ENCODE measurements around the gene ACTL10. TPM values are rescaled to one million over a fixed set of nuclear protein-coding genes. Genes with fewer than 3 reads are reported as not detected.

ACTL10 gene
- total RNA-seq, 1 donor: 2.2 TPM

GRCh38 chr20:33664085-33664761 is 2.5 kb upstream of the ACTL10 start:
- Histone ChIP-seq H2AFZ (ENCODE audit: low read length) (peak overlapping the region; percentile 88), H4K20me1 (ENCODE audit: insufficient read depth, low read length) (no peaks in the 10 kb centered on the region), H3K27ac (ENCODE audit: low read depth, low read length) (peak overlapping the region; percentile 77), H3K36me3 (ENCODE audit: insufficient read depth, low read length) (peaks cover 8% of the 10 kb centered on the region), H3K4me3 (ENCODE audit: insufficient read depth, low read length) (peak overlapping the region; percentile 77), H3K4me2 (ENCODE audit: insufficient read depth, low read length) (peak overlapping the region; percentile 97), H3K9me3 (ENCODE audit: low read depth, low read length) (no peaks in the 10 kb centered on the region), H3K27me3 (ENCODE audit: insufficient read depth, low read length) (no peaks in the 10 kb centered on the region), H3K4me1 (ENCODE audit: insufficient read depth, low read length) (peaks cover 26% of the 10 kb centered on the region), H3K79me2 (ENCODE audit: insufficient read depth, low read length) (no peaks in the 10 kb centered on the region)
- peak; percentile 41 for DNase-seq (ENCODE audit: insufficient read length, low spot score, missing footprints)
- TF ChIP-seq, protein P1, sequence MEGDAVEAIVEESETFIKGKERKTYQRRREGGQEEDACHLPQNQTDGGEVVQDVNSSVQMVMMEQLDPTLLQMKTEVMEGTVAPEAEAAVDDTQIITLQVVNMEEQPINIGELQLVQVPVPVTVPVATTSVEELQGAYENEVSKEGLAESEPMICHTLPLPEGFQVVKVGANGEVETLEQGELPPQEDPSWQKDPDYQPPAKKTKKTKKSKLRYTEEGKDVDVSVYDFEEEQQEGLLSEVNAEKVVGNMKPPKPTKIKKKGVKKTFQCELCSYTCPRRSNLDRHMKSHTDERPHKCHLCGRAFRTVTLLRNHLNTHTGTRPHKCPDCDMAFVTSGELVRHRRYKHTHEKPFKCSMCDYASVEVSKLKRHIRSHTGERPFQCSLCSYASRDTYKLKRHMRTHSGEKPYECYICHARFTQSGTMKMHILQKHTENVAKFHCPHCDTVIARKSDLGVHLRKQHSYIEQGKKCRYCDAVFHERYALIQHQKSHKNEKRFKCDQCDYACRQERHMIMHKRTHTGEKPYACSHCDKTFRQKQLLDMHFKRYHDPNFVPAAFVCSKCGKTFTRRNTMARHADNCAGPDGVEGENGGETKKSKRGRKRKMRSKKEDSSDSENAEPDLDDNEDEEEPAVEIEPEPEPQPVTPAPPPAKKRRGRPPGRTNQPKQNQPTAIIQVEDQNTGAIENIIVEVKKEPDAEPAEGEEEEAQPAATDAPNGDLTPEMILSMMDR (IDR thresholded peaks at IDR 0.05; ENCODE audit: extremely low read depth, low read depth, low read length): no peak

- DNase-seq (ENCODE audit: insufficient read length, low spot score, missing footprints): peak; percentile 83
- Histone ChIP-seq H3K4me2 (ENCODE audit: insufficient read depth, low read length) (no peak overlapping the region), H3K4me3 (ENCODE audit: insufficient read depth, low read length) (peak overlapping the region; percentile 77), H3K36me3 (ENCODE audit: insufficient read depth, low read length) (peaks cover 8% of the 10 kb centered on the region), H3K27me3 (ENCODE audit: insufficient read depth, low read length) (no peaks in the 10 kb centered on the region), H2AFZ (ENCODE audit: low read length) (no peak overlapping the region), H3K79me2 (ENCODE audit: insufficient read depth, low read length) (no peaks in the 10 kb centered on the region), H3K4me1 (ENCODE audit: insufficient read depth, low read length) (peaks cover 26% of the 10 kb centered on the region), H3K27ac (ENCODE audit: low read depth, low read length) (no peak overlapping the region), H4K20me1 (ENCODE audit: insufficient read depth, low read length) (no peaks in the 10 kb centered on the region), H3K9me3 (ENCODE audit: low read depth, low read length) (no peaks in the 10 kb centered on the region)
- TF ChIP-seq, protein P1 (IDR thresholded peaks at IDR 0.05; ENCODE audit: extremely low read depth, low read depth, low read length): no peak
Observed at GRCh38 chr20:33664762-33665144, 2.0 kb upstream of the ACTL10 start.

GRCh38 chr20:33667245-33667675 is 517 bp downstream of the ACTL10 start:
- peak overlapping the region; percentile 65 for H3K27ac ChIP-seq (ENCODE audit: low read depth, low read length)
- TF ChIP-seq, protein P1 (IDR thresholded peaks at IDR 0.05; ENCODE audit: extremely low read depth, low read depth, low read length): no peak
- H4K20me1 ChIP-seq (ENCODE audit: insufficient read depth, low read length): peaks cover 5% of the 10 kb centered on the region
- no peaks in the 10 kb centered on the region for H3K79me2 ChIP-seq (ENCODE audit: insufficient read depth, low read length)
- H3K9me3 ChIP-seq (ENCODE audit: low read depth, low read length): no peaks in the 10 kb centered on the region
- H3K27me3 ChIP-seq (ENCODE audit: insufficient read depth, low read length): no peaks in the 10 kb centered on the region
- H3K4me3 ChIP-seq (ENCODE audit: insufficient read depth, low read length): peak overlapping the region; percentile 75
- H3K36me3 ChIP-seq (ENCODE audit: insufficient read depth, low read length): peaks cover 20% of the 10 kb centered on the region
- DNase-seq (ENCODE audit: insufficient read length, low spot score, missing footprints): peak; percentile 96
- peaks cover 26% of the 10 kb centered on the region for H3K4me1 ChIP-seq (ENCODE audit: insufficient read depth, low read length)
- H2AFZ ChIP-seq (ENCODE audit: low read length): peak overlapping the region; percentile 98
- peak overlapping the region; percentile 93 for H3K4me2 ChIP-seq (ENCODE audit: insufficient read depth, low read length)

DNA sequence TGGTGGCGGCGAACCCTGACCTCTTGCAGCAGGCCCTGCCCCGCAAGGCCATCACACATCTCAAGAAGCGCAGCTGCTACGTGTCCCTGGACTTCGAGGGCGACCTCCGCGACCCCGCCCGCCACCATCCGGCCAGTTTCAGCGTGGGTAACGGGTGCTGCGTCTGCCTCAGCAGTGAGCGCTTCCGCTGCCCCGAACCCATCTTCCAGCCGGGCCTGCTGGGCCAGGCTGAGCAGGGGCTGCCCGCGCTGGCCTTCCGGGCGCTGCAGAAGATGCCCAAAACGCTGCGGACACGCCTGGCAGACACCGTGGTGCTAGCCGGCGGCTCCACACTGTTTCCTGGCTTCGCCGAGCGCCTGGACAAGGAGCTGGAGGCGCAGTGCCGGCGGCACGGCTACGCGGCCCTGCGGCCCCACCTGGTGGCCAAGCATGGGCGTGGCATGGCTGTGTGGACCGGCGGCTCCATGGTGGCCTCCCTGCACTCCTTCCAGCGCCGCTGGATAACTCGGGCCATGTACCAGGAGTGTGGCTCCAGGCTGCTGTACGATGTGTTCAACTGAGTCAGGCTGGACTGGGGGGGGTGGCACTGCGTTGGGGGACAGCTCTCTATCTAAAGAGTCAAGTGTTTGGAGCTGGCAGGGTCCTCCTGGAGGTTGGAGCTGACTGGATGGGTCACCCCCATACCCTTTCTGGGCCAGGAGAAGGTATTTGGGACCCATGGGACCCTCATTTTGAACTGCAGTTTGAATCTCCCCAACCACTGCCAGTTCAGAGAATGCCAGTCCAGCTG is 1.1 kb downstream of the ACTL10 start:
- peaks cover 20% of the 10 kb centered on the region for H3K36me3 ChIP-seq (ENCODE audit: insufficient read depth, low read length)
- DNase-seq (ENCODE audit: insufficient read length, low spot score, missing footprints): peak; percentile 99
- H3K79me2 ChIP-seq (ENCODE audit: insufficient read depth, low read length): no peaks in the 10 kb centered on the region
- peak overlapping the region; percentile 98 for H2AFZ ChIP-seq (ENCODE audit: low read length)
- no peaks in the 10 kb centered on the region for H3K27me3 ChIP-seq (ENCODE audit: insufficient read depth, low read length)
- H3K4me2 ChIP-seq (ENCODE audit: insufficient read depth, low read length): peak overlapping the region; percentile 93
- H4K20me1 ChIP-seq (ENCODE audit: insufficient read depth, low read length): peaks cover 9% of the 10 kb centered on the region
- peaks cover 26% of the 10 kb centered on the region for H3K4me1 ChIP-seq (ENCODE audit: insufficient read depth, low read length)
- H3K27ac ChIP-seq (ENCODE audit: low read depth, low read length): peak overlapping the region; percentile 65
- TF ChIP-seq, protein P1 (IDR thresholded peaks at IDR 0.05; ENCODE audit: extremely low read depth, low read depth, low read length): peak; percentile 71
- peak overlapping the region; percentile 75 for H3K4me3 ChIP-seq (ENCODE audit: insufficient read depth, low read length)
- no peaks in the 10 kb centered on the region for H3K9me3 ChIP-seq (ENCODE audit: low read depth, low read length)
